Left cardiac atrium (tissue), 4 donors: ENCODE data around the gene SAMD3. TPM values are rescaled to one million over a fixed set of nuclear protein-coding genes. Genes with fewer than 3 reads are reported as not detected.
"Not testable (repeated sequence)": the region's sequence is repeated elsewhere in the genome, so short reads cannot be mapped to it uniquely, and the experiment has no call there.

Experiments
- ATAC-seq, 2 donors: fragments of 200-7000 bp; cut with Tn5 transposase; one replicate each; pipeline ENCODE4 v1.9.1; 2020; ENCODE audit warnings: mild to moderate bottlenecking in 2 of 2, moderate library complexity in 2 of 2
- DNase-seq: peaks from one replicate; pipeline ENCODE4 v3.0.0-alpha.2; 2020
- intact Hi-C, 2 donors: fragments of 100-400 bp; cut with DNase I; formaldehyde crosslinking; loops; one replicate each; pipeline versions ENCODE4 v1.14.1 to v1.15.1; 2022 to 2023
- total RNA-seq, 2 donors: library from RNA; stranded (reverse); fragmentation: NEBNext Ultra II Directional; extraction: Animal tissue kit (Norgen Biotek cat#: 25700); gene quantifications; one replicate each; pipeline ENCODE4 v1.2.1, GENCODE V29; 2021
- donor health status: DM: no; HTN: yes; CAD: no.
- donor health status: DM: no; HTN: yes; CAD: no; lungs with severe emphysema.
- donor health status: DM: yes; HTN: yes; CAD: no.
- donor health status: Dilated cardiomyopathy.

SAMD3 gene
- total RNA-seq, 2 donors from 2014 or later, result 0.42 to 1.9 TPM

DNA sequence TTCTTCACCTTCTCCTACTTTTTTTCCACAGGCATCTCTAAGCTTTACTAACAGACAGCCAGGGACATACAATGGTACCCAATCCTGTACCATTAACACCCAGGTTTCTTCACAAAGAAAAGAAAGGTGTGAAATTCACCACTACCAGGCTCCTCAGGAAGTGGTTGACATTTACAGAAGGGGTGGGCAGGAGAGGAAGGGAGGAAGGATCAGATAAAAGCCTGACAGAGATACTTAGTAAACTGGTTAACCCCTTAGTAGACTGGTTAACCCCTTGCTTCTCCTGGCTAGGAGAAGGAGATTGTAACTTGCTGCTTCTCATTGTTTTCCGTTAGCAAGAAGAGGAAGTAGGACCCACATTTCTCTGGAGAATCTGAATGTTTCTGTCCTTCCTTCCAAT, 7.2 kb downstream of the SAMD3 start:
- DNase-seq, result no peak
- peak in 1 of 2 donors; percentile 50 for ATAC-seq
- intact Hi-C loops, result no loop called here

- no peak for DNase-seq
- intact Hi-C loops, result no loop called here
- ATAC-seq, result no peak
Measured at GRCh38 chr6:130212215-130212874, 10.4 kb downstream of the SAMD3 start.

GRCh38 chr6:130211691-130212090, 11.1 kb downstream of the SAMD3 start:
- intact Hi-C loops, result no loop called here
- no peak for ATAC-seq
- no peak for DNase-seq

GRCh38 chr6:130207979-130208649, 14.6 kb downstream of the SAMD3 start:
- ATAC-seq (no peak), DNase-seq (no peak)
- intact Hi-C loops, result no loop called here

DNA sequence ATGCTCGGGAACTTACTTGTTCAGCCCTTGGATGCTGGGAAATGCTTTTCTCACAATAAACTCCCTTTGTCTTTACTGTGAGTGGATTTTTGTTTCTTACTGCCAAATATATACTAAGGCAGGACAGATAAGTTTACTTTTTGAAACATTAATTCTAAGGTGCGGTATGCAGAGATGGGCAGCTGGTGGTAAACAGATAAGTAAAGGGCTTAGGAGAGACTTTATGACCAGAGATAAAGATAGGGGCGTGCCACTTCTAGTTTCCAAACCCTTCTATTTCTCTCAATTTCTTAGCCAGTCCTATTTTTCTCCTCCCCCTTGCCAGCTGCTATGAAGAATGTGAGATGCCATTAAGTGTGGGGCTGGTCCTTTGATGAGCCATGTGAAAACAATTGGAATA, 16.3 kb downstream of the SAMD3 start:
- intact Hi-C loops, result no loop called here
- no peak for DNase-seq
- no peak for ATAC-seq

GRCh38 chr6:130204322-130204721, 18.4 kb downstream of the SAMD3 start:
- ATAC-seq (no peak), DNase-seq (no peak)
- intact Hi-C loops, result no loop called here

DNA sequence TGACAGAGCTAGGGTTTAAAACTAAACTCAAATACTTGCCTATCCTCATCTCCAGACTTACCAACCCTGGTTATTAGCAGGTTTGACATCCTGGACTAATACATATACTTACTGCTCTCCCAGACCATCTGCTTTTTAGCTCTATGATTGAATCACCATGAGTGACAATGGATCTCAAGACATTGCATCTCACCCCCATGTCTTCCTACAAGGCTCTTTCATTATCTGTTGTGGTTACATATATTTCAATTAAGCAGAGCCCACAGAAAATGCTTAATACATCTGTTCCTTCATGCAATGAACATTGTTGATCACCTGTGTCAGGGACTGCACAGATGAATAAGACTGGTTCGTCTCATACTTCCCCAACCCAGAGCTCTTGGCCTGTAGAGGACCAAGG, 19.4 kb downstream of the SAMD3 start:
- DNase-seq (no peak), ATAC-seq (no peak)
- intact Hi-C loops, result no loop called here

GRCh38 chr6:130202782-130203181, 20.0 kb downstream of the SAMD3 start:
- intact Hi-C loops, result no loop called here
- ATAC-seq (no peak), DNase-seq (no peak)

DNA sequence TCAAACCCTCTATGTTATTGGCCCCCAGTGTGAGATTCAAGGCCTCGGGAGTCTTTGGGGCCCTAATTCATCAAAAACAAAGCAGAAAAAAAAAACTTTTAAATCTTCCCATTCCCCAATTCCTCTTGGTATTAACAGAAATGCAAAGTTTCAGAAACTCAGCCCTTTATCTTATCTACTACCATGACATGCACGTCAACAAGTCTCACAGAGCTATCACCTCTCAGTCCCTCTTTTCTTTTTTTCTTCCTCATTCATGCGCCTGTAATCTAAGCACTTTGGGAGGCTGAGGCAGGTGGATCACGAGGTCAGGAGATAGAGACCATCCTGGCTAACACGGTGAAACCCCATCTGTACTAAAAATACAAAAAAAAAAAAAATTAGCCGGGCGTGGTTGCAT, 22.7 kb downstream of the SAMD3 start:
- ATAC-seq (no peak), DNase-seq (no peak)
- intact Hi-C loops, result no loop called here

GRCh38 chr6:130198483-130199035, 24.2 kb downstream of the SAMD3 start:
- DNase-seq (no peak), ATAC-seq (no peak)
- intact Hi-C loops, result no loop called here

DNA sequence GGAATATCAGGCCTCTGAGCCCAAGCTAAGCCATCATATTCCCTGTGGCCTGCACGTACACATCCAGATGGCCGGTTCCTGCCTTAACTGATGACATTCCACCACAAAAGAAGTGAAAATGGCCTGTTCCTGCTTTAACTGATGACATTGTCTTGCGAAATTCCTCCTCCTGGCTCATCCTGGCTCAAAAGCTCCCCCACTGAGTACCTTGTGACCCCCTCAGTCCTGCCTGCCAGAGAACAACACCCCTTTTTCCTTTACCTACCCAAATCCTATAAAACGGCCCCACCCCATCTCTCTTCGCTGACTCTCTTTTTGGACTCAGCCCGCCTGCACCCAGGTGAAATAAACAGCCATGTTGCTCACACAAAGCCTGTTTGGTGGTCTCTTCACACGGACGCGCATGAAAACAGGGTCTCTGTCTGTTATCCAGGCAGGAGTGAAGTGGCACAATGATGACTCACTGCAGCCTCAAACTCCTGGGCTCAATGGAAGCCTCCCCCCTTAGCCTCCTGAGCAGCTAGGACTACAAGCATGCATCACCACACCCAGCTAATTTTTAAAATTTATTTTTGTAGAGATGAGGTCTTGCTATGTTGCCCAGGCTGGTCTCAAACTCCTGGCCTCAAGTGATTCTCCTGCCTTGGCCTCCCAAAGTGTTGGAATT, 24.8 kb downstream of the SAMD3 start:
- intact Hi-C loops, ATAC-seq, DNase-seq: not testable (repeated sequence)

DNA sequence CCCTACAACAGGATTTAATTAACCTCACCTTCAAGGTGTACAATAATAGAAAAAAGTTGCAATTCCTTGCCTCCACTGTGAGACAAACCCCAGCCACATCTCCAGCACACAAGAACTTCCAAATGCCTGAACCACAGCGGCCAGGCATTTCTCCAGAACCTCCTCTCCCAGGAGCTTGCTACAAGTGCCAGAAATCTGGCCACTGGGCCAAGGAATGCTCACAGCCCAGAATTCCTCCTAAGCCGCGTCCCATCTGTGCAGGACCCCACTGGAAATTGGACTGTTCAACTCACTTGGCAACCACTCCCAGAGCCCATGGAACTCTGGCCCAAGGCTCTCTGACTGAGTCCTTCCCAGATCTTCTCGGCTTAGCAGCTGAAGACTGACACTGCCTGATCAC, 28.3 kb downstream of the SAMD3 start:
- DNase-seq, result peak; percentile 28
- not testable (repeated sequence) for ATAC-seq

DNA sequence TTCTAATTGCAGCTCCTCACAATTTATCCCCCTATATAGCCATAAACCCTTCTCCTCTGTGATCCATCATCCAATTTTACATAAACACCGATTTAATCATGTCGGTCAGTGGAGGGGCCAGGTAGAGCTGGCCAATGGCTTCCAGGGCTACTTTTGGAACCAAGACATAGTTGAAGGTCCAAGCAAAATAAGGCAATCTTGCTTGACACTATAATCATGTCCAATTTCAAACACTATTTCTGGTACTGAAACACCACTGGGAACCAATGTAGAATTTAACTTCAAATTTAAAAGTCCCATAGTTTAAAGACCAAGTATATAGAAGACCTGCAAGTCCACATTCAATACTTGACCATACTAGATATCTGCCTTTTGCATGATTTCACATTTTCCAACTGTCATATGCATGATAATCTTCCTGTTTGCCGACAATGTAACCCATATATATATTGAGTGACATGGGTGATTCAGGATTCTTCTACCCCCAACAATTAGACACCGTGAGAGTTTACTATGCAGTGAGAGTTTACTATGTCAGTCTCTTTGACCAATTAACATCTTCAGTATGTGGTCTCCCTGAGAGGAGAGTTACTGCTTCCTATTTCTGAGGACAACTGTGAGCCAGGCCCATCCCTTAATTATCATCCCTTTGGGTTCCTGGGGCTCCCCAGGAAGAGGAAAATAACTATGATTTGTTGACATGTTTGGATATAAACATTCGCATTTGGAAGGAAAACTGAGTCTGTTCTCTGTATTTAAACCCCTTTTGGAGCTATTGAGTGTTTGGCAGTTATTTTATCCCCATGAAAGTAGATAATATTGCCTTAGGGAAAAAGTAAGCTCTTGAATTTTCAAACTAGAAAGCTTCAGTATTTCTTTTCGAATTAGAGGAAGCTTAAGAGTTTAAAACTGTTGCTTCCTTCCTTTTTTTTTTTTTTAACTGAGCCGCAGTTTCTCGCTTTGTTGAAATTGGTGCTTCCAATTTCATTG, 31.8 kb downstream of the SAMD3 start:
- intact Hi-C loops, result no loop called here
- DNase-seq (no peak), ATAC-seq (no peak)

More for the DNA sequence above, 28.3 kb downstream of the SAMD3 start:
- intact Hi-C loops, result not testable (repeated sequence)

DNA sequence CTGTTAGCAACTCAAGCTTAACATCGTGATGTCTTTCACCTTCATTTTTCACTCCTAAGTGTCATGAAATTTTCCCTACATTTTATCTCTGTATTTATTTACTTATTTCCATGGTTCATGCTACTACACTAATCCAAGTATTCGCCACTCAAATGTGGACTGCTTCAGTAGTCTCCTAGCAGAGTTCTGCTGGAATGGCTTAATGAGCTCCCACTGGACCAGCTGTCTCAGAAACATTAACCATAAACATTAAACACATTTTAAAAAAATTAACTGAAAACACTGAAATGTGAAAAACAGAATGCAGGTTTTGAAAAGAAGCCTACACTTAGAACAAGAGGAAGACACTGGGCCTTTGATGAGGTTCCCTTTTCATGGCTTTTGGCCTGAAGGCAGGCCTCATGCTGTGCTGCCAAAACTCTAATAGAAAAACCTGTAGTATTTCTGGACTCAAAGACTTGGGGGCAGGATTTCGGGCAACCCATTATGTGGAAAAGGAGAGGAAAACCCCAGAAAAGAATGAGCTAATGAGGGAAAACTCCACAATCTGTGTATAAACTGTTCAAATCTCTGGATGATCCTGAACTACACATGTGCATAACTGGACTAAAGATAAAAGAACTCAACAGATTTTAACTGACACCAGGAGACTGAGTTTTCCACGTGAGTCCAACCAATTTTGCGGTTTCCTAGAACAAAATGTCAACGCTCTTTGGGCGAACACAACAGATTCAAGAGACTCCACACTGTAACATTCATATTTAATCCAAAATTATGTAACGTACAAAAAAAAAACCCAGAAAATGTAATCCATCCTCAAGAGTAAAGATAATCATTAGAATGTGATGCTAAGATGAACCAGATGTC, 33.0 kb downstream of the SAMD3 start:
- DNase-seq (no peak), ATAC-seq (no peak)
- intact Hi-C loops, result no loop called here

- intact Hi-C loops, result no loop called here
- no peak for ATAC-seq
Measured at GRCh38 chr6:130188207-130188899, 34.4 kb downstream of the SAMD3 start.

DNA sequence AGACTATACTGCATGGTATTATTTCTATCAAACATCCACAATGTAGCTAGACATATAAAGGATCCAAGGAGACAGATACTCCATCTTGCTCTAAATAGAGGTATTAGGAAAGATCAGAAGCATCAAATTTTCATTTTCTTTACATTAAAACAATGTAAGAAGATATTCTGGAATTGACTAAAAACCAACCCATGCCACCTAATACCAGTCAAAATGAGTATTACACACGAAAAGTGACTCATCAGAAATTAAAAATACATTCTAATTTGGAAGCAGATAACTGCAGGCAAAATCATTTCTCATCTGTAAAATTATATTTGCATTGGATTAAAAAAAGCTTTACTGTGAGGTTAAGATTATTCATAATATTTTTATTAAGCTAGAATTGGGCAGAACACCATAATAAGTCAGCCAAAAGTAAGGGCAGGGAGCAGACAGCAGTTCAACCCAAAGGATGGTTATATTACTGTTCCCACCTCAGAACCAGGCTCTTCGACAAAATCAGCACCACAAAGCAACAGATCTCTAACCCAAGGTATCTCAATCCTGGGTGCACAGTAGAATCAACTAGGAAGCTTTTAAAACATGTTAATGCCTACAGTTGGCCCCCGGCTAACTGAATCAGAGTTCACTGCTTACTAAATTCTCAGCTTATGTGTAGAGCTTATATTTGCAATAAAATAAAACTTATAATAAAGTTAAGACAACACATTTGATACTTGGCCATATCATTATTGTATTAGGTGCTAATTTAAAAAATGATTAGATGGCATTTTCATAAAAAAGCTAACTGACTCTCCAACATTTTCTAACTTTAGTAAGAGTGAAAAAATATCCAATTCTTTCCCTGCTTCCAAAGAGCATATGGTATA, 35.2 kb downstream of the SAMD3 start:
- intact Hi-C loops, result no loop called here
- DNase-seq (no peak), ATAC-seq (no peak)

More at GRCh38 chr6:130188207-130188899, 34.4 kb downstream of the SAMD3 start:
- DNase-seq, result no peak

- intact Hi-C loops, result no loop called here
- no peak for ATAC-seq
- no peak for DNase-seq
Measured at GRCh38 chr6:130185658-130186057, 37.1 kb downstream of the SAMD3 start.
